ENCODE data around the gene CD248.

DNA sequence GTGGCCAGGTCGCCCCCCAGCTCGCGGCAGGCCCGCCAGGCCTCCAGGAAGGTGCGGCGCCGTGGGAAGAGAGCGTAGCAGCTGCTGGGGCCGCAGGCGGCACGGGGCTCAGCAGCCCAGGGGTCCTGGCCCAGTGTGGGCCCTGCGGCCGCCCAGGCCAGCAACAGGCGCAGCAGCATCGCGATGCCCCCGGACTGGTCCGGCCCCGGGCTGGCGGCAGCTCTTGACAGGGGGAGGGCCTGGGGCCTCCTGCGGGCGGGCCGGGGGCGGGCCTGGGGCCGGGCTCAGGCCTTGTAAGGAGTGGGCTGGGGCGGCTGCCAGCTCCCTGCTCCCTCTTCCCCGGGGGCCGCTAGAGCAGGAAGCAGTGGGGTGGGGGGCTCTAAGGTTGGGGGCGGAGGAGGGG is at the start of gene CD248:
- TF ChIP-seq, protein P1, sequence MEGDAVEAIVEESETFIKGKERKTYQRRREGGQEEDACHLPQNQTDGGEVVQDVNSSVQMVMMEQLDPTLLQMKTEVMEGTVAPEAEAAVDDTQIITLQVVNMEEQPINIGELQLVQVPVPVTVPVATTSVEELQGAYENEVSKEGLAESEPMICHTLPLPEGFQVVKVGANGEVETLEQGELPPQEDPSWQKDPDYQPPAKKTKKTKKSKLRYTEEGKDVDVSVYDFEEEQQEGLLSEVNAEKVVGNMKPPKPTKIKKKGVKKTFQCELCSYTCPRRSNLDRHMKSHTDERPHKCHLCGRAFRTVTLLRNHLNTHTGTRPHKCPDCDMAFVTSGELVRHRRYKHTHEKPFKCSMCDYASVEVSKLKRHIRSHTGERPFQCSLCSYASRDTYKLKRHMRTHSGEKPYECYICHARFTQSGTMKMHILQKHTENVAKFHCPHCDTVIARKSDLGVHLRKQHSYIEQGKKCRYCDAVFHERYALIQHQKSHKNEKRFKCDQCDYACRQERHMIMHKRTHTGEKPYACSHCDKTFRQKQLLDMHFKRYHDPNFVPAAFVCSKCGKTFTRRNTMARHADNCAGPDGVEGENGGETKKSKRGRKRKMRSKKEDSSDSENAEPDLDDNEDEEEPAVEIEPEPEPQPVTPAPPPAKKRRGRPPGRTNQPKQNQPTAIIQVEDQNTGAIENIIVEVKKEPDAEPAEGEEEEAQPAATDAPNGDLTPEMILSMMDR (IDR thresholded peaks at IDR 0.05; ENCODE audit: insufficient read depth, low read length, poor library complexity, severe bottlenecking) = no peak
- no peak for TF ChIP-seq EZH2phosphoT487 (conservative IDR thresholded peaks at IDR 0.05; ENCODE audit: low read length)
